ENCODE data around the gene CFHR3. TPM values are rescaled to one million over a fixed set of nuclear protein-coding genes. Genes with fewer than 3 reads are reported as not detected.

The CFHR3 gene
- total RNA-seq (2013) = not detected
- polyA plus RNA-seq = not detected
- polyA minus RNA-seq = not detected in 2 replicates
- total RNA-seq = 0 to 0.23 (median 0) reads per million in 11 experiments

DNA sequence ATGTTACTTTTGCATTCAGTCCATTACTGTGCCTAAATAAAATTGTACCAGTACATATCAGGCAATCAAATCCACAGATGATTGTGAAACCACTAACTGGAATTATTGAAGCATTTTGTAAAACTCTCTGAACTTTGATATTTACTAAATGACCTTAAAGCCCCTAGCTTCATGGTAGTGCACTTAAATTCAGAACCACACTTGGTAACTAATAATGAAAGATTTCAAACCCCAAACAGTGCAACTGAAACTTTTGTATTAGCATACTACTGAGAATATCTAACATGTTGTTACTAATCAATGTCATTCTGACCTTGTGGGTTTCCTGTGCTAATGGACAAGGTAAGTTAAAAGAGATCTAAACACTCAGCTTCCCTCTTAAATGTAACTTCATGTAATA, at the start of gene CFHR3:
Gene CFHR3 (plus strand): TSS at position 238 of the 400 bp plus-strand sequence. CDS start 47 bp downstream, at position 285.
- Histone ChIP-seq H4K20me1 (ENCODE audit: insufficient read depth, low read length) (no peaks in the 10 kb centered on the region), H3K27ac (ENCODE audit: low read depth in 1 of 2, low read length in 2 of 2) (no peak within 1 kb of the TSS), H3K27me3 (ENCODE audit: control insufficient read depth in 2 of 2, insufficient read depth in 2 of 2, low read length in 2 of 2) (no peaks in the 10 kb centered on the region), H3K79me2 (ENCODE audit: insufficient read depth, low read length) (no peaks in the 10 kb centered on the region), H3K4me1 (ENCODE audit: control insufficient read depth in 1 of 2, insufficient read depth in 2 of 2, low read length in 2 of 2) (no peaks in the 10 kb centered on the region), H3K9ac (ENCODE audit: insufficient read depth, low read length, poor library complexity, severe bottlenecking) (no peak within 1 kb of the TSS), H3K4me2 (replicated peaks; ENCODE audit: extremely low read depth, low read length, poor library complexity, severe bottlenecking) (no peak within 1 kb of the TSS), H3K36me3 (replicated peaks in 1 of 2; ENCODE audit: control insufficient read depth in 1 of 2, insufficient read depth in 2 of 2, low read length in 2 of 2) (no peaks in the 10 kb centered on the region), H3K9me3 (replicated peaks in 1 of 2; ENCODE audit: control insufficient read depth in 1 of 2, insufficient read depth in 1 of 2, low read length in 2 of 2) (no peaks in the 10 kb centered on the region), H2AFZ (ENCODE audit: insufficient read depth, low read depth, low read length, poor library complexity, severe bottlenecking) (no peak within 1 kb of the TSS), H3K4me3 (replicated peaks in 1 of 3; ENCODE audit: low read depth in 2 of 3, low read length in 3 of 3) (no peak within 1 kb of the TSS)
- no peak within 1 kb of the TSS for H3K4me3 Mint-ChIP-seq
- H3K36me3 Mint-ChIP-seq = no peaks in the 10 kb centered on the region
- no peaks in the 10 kb centered on the region for H3K27me3 Mint-ChIP-seq (ENCODE audit: low read depth in 3 of 3)
- TF ChIP-seq, protein P1, sequence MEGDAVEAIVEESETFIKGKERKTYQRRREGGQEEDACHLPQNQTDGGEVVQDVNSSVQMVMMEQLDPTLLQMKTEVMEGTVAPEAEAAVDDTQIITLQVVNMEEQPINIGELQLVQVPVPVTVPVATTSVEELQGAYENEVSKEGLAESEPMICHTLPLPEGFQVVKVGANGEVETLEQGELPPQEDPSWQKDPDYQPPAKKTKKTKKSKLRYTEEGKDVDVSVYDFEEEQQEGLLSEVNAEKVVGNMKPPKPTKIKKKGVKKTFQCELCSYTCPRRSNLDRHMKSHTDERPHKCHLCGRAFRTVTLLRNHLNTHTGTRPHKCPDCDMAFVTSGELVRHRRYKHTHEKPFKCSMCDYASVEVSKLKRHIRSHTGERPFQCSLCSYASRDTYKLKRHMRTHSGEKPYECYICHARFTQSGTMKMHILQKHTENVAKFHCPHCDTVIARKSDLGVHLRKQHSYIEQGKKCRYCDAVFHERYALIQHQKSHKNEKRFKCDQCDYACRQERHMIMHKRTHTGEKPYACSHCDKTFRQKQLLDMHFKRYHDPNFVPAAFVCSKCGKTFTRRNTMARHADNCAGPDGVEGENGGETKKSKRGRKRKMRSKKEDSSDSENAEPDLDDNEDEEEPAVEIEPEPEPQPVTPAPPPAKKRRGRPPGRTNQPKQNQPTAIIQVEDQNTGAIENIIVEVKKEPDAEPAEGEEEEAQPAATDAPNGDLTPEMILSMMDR (IDR thresholded peaks at IDR 0.05) = no peak
- H3K4me1 Mint-ChIP-seq = no peaks in the 10 kb centered on the region
- intact Hi-C loops (cut with micrococcal nuclease) = no loop called here
- no peak within 1 kb of the TSS for H3K27ac Mint-ChIP-seq
- peaks cover 0 to 6% (median 2%) of the 10 kb centered on the region in 7 donors for H3K9me3 Mint-ChIP-seq
- DNase-seq = no peak

DNA sequence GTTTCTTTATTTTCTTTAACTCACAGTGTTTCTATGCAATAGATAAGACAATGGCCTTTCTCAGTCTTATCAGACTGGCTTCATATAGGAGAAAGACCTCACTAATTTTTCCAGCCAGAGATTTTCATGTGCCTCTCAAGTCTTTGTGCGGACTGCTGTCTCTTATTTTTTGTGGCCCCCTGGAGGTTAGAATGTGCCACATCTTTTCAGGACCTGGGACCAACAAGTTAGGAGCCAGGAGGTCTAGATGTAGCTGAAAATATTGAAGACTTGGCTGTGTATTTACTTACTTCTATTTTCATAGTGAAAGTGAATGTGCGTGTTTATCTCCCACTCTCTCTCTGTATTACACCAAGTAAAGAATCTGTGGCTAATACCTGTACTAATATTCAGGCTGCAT, 42.1 kb upstream of the CFHR3 start:
- Histone ChIP-seq H3K36me3 (replicated peaks in 1 of 2; ENCODE audit: control insufficient read depth in 1 of 2, insufficient read depth in 2 of 2, low read length in 2 of 2) (no peaks in the 10 kb centered on the region), H3K4me1 (ENCODE audit: control insufficient read depth in 1 of 2, insufficient read depth in 2 of 2, low read length in 2 of 2) (no peaks in the 10 kb centered on the region), H3K27ac (ENCODE audit: low read depth in 1 of 2, low read length in 2 of 2) (no peak overlapping the region), H3K79me2 (ENCODE audit: insufficient read depth, low read length) (no peaks in the 10 kb centered on the region), H3K9ac (ENCODE audit: insufficient read depth, low read length, poor library complexity, severe bottlenecking) (no peak overlapping the region), H3K9me3 (replicated peaks in 1 of 2; ENCODE audit: control insufficient read depth in 1 of 2, insufficient read depth in 1 of 2, low read length in 2 of 2) (peaks cover 0 to 12% of the 10 kb centered on the region in 2 donors), H4K20me1 (ENCODE audit: insufficient read depth, low read length) (no peaks in the 10 kb centered on the region), H3K4me2 (replicated peaks; ENCODE audit: extremely low read depth, low read length, poor library complexity, severe bottlenecking) (no peak overlapping the region), H2AFZ (ENCODE audit: insufficient read depth, low read depth, low read length, poor library complexity, severe bottlenecking) (no peak overlapping the region), H3K4me3 (replicated peaks in 1 of 3; ENCODE audit: low read depth in 2 of 3, low read length in 3 of 3) (no peak overlapping the region), H3K27me3 (ENCODE audit: control insufficient read depth in 2 of 2, insufficient read depth in 2 of 2, low read length in 2 of 2) (no peaks in the 10 kb centered on the region)
- intact Hi-C loops (cut with micrococcal nuclease) = no loop called here
- no peaks in the 10 kb centered on the region for H3K27me3 Mint-ChIP-seq (ENCODE audit: low read depth in 3 of 3)
- no peaks in the 10 kb centered on the region for H3K4me1 Mint-ChIP-seq
- peaks cover 0 to 8% (median 1%) of the 10 kb centered on the region in 7 donors for H3K9me3 Mint-ChIP-seq
- H3K27ac Mint-ChIP-seq = no peak overlapping the region
- no peak for DNase-seq
- TF ChIP-seq, protein P1 (IDR thresholded peaks at IDR 0.05) = no peak
- 83% methylated on average over 1 of the region's 2 CpGs for WGBS (ENCODE audit: insufficient coverage)
- no peaks in the 10 kb centered on the region for H3K36me3 Mint-ChIP-seq
- no peak overlapping the region for H3K4me3 Mint-ChIP-seq

Measured in CD14-positive monocyte (primary cell).